ENCODE data around the gene CACNA1A. TPM values are rescaled to one million over a fixed set of nuclear protein-coding genes. Genes with fewer than 3 reads are reported as not detected.

CACNA1A gene
- total RNA-seq, 4 donors from 2014 or later, result 0.33 to 0.75 (median 0.43) TPM

- intact Hi-C loops (cut with DNase I), result no loop called here
- TF ChIP-seq CTCF (IDR thresholded peaks at IDR 0.05), result no peak
- TF ChIP-seq EP300 (IDR thresholded peaks at IDR 0.05), result no peak
- TF ChIP-seq POLR2A (IDR thresholded peaks at IDR 0.05; ENCODE audit: low read depth), result no peak
- TF ChIP-seq POLR2AphosphoS5 (IDR thresholded peaks at IDR 0.05), result no peak
- no peaks in the 10 kb centered on the region for H3K36me3 ChIP-seq
These were observed 85.5 kb downstream of the CACNA1A start for GRCh38 chr19:13420780-13421179.

GRCh38 chr19:13417054-13417453, 89.2 kb downstream of the CACNA1A start:
- H3K4me3 ChIP-seq, result no peak overlapping the region
- no peak overlapping the region for H3K27ac ChIP-seq (replicated peaks in 1 of 4)
- H3K36me3 ChIP-seq, result no peaks in the 10 kb centered on the region
- WGBS, result 66% methylated on average over 10 of the region's 10 CpGs
- intact Hi-C loops (cut with DNase I), result no loop called here
- DNase-seq (ENCODE audit: extremely low spot score), result no peak
- TF ChIP-seq POLR2AphosphoS5 (IDR thresholded peaks at IDR 0.05) (no peak), POLR2A (IDR thresholded peaks at IDR 0.05; ENCODE audit: low read depth) (no peak), EP300 (IDR thresholded peaks at IDR 0.05) (no peak), CTCF (IDR thresholded peaks at IDR 0.05) (no peak)
- no peaks in the 10 kb centered on the region for H3K4me1 ChIP-seq
- H3K9me3 ChIP-seq, result peaks cover 0 to 21% (median 9%) of the 10 kb centered on the region in 4 donors
- no peaks in the 10 kb centered on the region for H3K27me3 ChIP-seq

More at GRCh38 chr19:13420780-13421179, 85.5 kb downstream of the CACNA1A start:
- no peaks in the 10 kb centered on the region for H3K4me1 ChIP-seq
- no peak for DNase-seq (ENCODE audit: extremely low spot score)
- no peak overlapping the region for H3K4me3 ChIP-seq
- no peaks in the 10 kb centered on the region for H3K27me3 ChIP-seq
- peaks cover 0 to 37% (median 20%) of the 10 kb centered on the region in 4 donors for H3K9me3 ChIP-seq
- H3K27ac ChIP-seq (replicated peaks in 1 of 4), result no peak overlapping the region

- Histone ChIP-seq H3K4me1 (no peaks in the 10 kb centered on the region), H3K9me3 (no peaks in the 10 kb centered on the region), H3K27me3 (peaks cover 0 to 8% (median 0%) of the 10 kb centered on the region in 4 donors), H3K36me3 (no peaks in the 10 kb centered on the region), H3K4me3 (no peak overlapping the region), H3K27ac (replicated peaks in 1 of 4) (no peak overlapping the region)
- intact Hi-C loops (cut with DNase I), result no loop called here
- TF ChIP-seq EP300 (IDR thresholded peaks at IDR 0.05) (no peak), POLR2A (IDR thresholded peaks at IDR 0.05; ENCODE audit: low read depth) (no peak), POLR2AphosphoS5 (IDR thresholded peaks at IDR 0.05) (no peak), CTCF (IDR thresholded peaks at IDR 0.05) (no peak)
- no peak for DNase-seq (ENCODE audit: extremely low spot score)
- WGBS, result 84% methylated on average over 6 of the region's 6 CpGs
These were observed 94.4 kb downstream of the CACNA1A start for GRCh38 chr19:13411899-13412298.

GRCh38 chr19:13410946-13411345, 95.3 kb downstream of the CACNA1A start:
- no peaks in the 10 kb centered on the region for H3K36me3 ChIP-seq
- H3K27me3 ChIP-seq, result peaks cover 0 to 8% (median 0%) of the 10 kb centered on the region in 4 donors
- intact Hi-C loops (cut with DNase I), result no loop called here
- 77% methylated on average over 1 of the region's 1 CpG for WGBS
- H3K27ac ChIP-seq (replicated peaks in 1 of 4), result no peak overlapping the region
- no peak overlapping the region for H3K4me3 ChIP-seq
- no peaks in the 10 kb centered on the region for H3K4me1 ChIP-seq
- no peak for DNase-seq (ENCODE audit: extremely low spot score)
- TF ChIP-seq EP300 (IDR thresholded peaks at IDR 0.05) (no peak), POLR2AphosphoS5 (IDR thresholded peaks at IDR 0.05) (no peak), POLR2A (IDR thresholded peaks at IDR 0.05; ENCODE audit: low read depth) (no peak), CTCF (IDR thresholded peaks at IDR 0.05) (no peak)
- no peaks in the 10 kb centered on the region for H3K9me3 ChIP-seq

GRCh38 chr19:13408889-13409518, 97.3 kb downstream of the CACNA1A start:
- TF ChIP-seq EP300 (IDR thresholded peaks at IDR 0.05) (no peak), POLR2A (IDR thresholded peaks at IDR 0.05; ENCODE audit: low read depth) (no peak), POLR2AphosphoS5 (IDR thresholded peaks at IDR 0.05) (no peak), CTCF (IDR thresholded peaks at IDR 0.05) (no peak)
- H3K27ac ChIP-seq (replicated peaks in 1 of 4), result no peak overlapping the region
- peaks cover 0 to 21% (median 0%) of the 10 kb centered on the region in 4 donors for H3K27me3 ChIP-seq
- intact Hi-C loops (cut with DNase I), result no loop called here
- no peaks in the 10 kb centered on the region for H3K4me1 ChIP-seq
- H3K9me3 ChIP-seq, result no peaks in the 10 kb centered on the region
- H3K36me3 ChIP-seq, result no peaks in the 10 kb centered on the region
- DNase-seq (ENCODE audit: extremely low spot score), result no peak
- WGBS, result 78% methylated on average over 16 of the region's 16 CpGs
- no peak overlapping the region for H3K4me3 ChIP-seq

Data from esophagus muscularis mucosa (tissue), 4 donors.